Heart left ventricle (tissue), 13 donors: ENCODE results near the gene OR2T4.

Experiments
- POLR2A ChIP-seq, 2 donors: fragments of 450-650 bp; IDR thresholded peaks; one replicate each; pipeline ENCODE4 v1.6.1; 2017; ENCODE audit warnings: antibody characterized with exemption in 2 of 2, mild to moderate bottlenecking in 2 of 2, moderate library complexity in 2 of 2
- TF ChIP-seq, protein P1 (sequence below), 12 donors: fragments of 200-600 bp; sonication (generic) in 4 of 12; IDR thresholded peaks; one replicate each; pipeline versions ENCODE4 v1.5.0 to v1.8.0; 2018 to 2022; ENCODE audit warnings: antibody characterized with exemption in 12 of 12, mild to moderate bottlenecking in 5 of 12
- donor health status: ischemic (EF 13 %, LVEDD 7.1; RV severe dilation, severe dysfunction).
- donor health status: DM: no; HTN: yes; CAD: no.
- donor health status: DM: no; HTN: no; CAD: no.
- donor health status: ischemic (EF 25% LVEDD 6.9; RV normal size, moderate dysfunction).
- donor health status: ischemic (EF 25% LVEDD 5.7; RV mildly dilated, moderate dysfunction).
- donor health status: ischemic (EF 35%, LVEDD 5.7; RV mildly dilated, moderate dysfunction).
- donor health status: nonischemic (EF 11% LVEDD 7.7; RV severe dilation, severe dysfunction).
- donor health status: DM: yes; HTN: yes; CAD: no.
- donor health status: PGD.
- donor health status: ischemic (EF 29% LVEDD 5.4; RV normal size, mild dysfunction).
- donor health status: nonischemic (EF 23%, LVEDD 6.1; RV moderate dilation, normal function).

DNA sequence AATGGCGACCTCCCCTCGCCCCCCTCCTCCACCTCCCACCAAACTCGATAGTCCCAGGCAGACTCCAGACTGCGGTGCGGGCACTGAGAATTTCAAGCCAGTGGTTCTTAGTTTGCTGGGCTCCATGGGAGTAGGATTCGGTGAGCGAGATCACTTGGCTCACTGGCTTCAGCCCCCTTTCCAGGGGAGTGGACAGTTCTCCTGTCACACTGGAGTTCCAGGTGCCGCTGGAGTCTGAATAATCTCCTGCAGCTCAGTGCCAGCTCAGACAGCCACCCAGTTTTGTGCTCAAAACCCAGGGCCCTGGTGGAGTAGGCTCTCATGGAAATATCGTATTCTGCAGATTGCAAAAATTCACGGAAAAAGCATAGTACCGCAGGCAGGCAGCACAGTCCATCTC is 44.7 kb upstream of the OR2T4 start:
- TF ChIP-seq, protein P1, sequence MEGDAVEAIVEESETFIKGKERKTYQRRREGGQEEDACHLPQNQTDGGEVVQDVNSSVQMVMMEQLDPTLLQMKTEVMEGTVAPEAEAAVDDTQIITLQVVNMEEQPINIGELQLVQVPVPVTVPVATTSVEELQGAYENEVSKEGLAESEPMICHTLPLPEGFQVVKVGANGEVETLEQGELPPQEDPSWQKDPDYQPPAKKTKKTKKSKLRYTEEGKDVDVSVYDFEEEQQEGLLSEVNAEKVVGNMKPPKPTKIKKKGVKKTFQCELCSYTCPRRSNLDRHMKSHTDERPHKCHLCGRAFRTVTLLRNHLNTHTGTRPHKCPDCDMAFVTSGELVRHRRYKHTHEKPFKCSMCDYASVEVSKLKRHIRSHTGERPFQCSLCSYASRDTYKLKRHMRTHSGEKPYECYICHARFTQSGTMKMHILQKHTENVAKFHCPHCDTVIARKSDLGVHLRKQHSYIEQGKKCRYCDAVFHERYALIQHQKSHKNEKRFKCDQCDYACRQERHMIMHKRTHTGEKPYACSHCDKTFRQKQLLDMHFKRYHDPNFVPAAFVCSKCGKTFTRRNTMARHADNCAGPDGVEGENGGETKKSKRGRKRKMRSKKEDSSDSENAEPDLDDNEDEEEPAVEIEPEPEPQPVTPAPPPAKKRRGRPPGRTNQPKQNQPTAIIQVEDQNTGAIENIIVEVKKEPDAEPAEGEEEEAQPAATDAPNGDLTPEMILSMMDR (IDR thresholded peaks at IDR 0.05), result no peak
- no peak for TF ChIP-seq POLR2A (IDR thresholded peaks at IDR 0.05)
